ENCODE results near the gene MRPL21.

DNA sequence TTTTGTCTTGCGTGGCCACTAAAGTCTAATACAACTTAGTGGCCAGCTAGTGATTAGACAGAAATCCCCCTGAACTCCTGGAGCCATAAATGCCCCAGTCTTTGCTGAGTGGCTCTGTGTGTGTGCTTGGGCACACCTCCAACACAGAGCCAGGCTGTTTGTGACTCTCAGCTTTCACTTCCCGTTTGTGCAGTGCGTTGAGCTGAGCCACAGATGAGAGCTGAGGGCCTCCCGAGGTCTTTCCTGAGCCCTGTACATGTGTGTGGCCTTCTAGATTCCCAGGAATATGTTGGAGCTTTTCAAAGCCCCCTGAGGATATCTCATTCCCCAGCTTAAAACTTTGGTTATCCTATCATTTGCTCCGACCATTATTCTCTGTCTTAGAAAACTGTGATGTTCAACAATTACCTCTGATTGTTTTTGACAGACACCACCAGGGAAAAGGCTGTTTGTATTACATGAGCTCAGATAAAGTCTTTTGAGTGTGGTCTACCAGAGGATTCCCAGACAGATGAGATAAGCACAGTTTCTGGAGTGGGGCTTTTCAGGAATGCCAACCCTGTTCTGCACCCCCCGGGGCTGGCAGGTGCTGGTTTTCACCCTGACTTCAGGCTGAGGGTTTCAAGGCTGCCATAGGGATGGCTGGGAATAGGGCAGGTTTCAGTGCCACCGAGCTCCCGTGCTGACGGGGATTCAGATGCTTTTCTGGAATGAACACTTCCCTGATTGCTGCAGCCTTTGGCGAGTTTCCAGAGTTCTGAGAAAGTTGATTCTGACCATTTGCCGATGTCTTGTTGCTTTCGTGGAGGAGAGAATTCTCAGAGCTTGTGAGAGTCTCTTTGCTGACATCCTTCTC, 23.9 kb upstream of the MRPL21 start:
- TF ChIP-seq CTCF (IDR thresholded peaks at IDR 0.05): no peak
- no peak for TF ChIP-seq EZH2 (IDR thresholded peaks at IDR 0.05; ENCODE audit: borderline replicate concordance, insufficient read depth, low read depth, low read length, poor library complexity, severe bottlenecking)
